ENCODE data around the gene FXN. TPM values are rescaled to one million over a fixed set of nuclear protein-coding genes. Genes with fewer than 3 reads are reported as not detected.
A peak's percentile ranks its signal among the peaks of the same experiment; 100 is the strongest.

Gene FXN
- total RNA-seq, 1 donor from 2014 or later = 1.1 TPM

DNA sequence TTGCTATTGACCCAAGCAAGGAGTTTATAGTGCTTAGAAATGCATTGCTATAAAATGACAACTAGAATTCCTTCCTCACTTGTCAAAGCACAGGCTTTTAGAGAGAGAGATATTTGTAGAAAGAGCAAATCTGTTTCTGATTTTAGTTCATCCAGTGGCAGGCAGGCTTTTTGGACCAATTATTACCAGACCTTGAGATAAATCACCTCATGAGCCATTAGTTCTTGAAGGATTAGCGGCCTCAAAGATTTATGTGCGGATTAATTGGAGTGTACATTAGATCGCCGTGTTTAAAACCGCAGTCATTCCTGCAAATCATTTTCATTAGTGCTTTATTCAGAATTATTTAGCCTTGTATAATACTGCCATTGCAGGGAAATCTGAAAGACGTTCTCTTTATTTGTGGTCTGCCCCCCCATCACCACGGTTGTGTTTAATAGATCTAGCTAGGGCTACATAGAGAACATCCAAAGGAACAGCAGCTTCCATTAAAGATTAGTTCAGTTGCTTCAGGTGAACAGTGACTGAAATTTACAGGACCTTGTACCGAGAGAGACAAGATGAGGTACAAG lies 109.7 kb downstream of the FXN start:
- DNase-seq = no peak

GRCh38 chr9:69147041-69147834 lies 111.7 kb downstream of the FXN start:
- DNase-seq = no peak

DNA sequence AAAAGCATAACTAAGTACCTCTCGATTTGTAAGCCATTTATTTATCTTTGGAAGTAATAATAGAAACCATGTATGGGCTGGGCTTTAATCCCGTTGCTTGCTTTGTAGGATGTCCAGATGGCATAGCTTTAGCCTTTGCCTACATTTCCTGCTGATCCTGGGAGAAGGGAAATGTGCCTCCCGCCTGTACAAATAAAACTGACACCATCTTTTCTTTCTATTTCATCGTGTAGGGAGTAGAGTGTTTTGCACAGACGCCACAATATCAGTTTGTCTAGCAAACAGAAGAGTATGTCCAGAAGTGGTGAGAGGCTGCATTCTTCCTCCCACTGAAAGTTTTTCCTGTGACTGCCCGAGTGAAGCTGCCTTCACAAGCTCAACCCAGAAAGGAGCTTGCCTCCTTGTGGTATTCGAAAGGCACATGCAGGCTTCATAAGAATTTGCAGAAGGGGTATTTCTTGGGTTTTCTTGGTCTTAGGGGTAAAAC lies 113.8 kb downstream of the FXN start:
- peak; percentile 3 for DNase-seq

Small RNAs within 50 kb of the gene (small RNA-seq; reads per million reads assigned to genes)
- not detected for gene AL162730.1

Other genes starting within 250 kb of the FXN start
- gene PRKACG, start 21.6 kb upstream of the FXN start, total RNA-seq = not detected
- 4.5 TPM for gene TJP2, start 138.5 kb downstream of the FXN start, total RNA-seq

All from occipital lobe (tissue), 3 donors.